K562 (cell line): Measurements from ENCODE around the gene PCDH8. TPM values are rescaled to one million over a fixed set of nuclear protein-coding genes. Genes with fewer than 3 reads are reported as not detected.

Experiments used
- ATAC-seq: fragments of 200-7000 bp; cut with Tn5 transposase; 3 replicates; pipeline ENCODE4 v1.9.1; 2020; ENCODE audit warnings: moderate library complexity
- BruUV-seq: library from RNA; stranded (reverse); fragments of 400-500 nt; replicated peaks from 2 replicates; lab custom pipeline; 2021; lab: Mats Ljungman, UMichigan
- CTCF ChIA-PET: fragments of 300-600 bp; formaldehyde crosslinking; extraction: SDS; loops from one replicate; lab custom pipeline; 2021; ENCODE audit warnings: low intra/inter-chr PET ratio; lab: Yijun Ruan, JAX
- POLR2A ChIA-PET: fragments of 300-600, 350-650 bp; sonication (Branson Sonifier 250); formaldehyde crosslinking; extraction: SDS; loops from one replicate; lab custom pipeline; 2021; ENCODE audit warnings: antibody characterized with exemption, inconsistent platforms; lab: Yijun Ruan, JAX
- DNase-seq, 4 experiments: peaks; one replicate each; pipeline versions ENCODE4 v3.0.0 to v3.0.0-alpha.2; 2011 to 2018; ENCODE audit warnings: low spot score in 3 of 4, mixed read lengths in 3 of 4; ENCODE audit errors: extremely low read depth in 1 of 4
- FAIRE-seq: peaks from 2 replicates; lab custom pipeline; 2011; peaks lifted over from hg19 to GRCh38; lab: Jason Lieb, UNC
- H2AFZ ChIP-seq: 2 replicates; pipeline ENCODE4 v1.6.0; 2011; ENCODE audit warnings: low read depth, low read length, control low read depth, inconsistent platforms
- H3K27ac ChIP-seq: fragments of 200-600 bp; 3 replicates; pipeline ENCODE4 v1.8.0; 2011; ENCODE audit warnings: low read depth, mild to moderate bottlenecking, control low read depth, inconsistent platforms, low read length, moderate library complexity, mixed read lengths; ENCODE audit errors: extremely low read depth
- H3K27me3 ChIP-seq, 2 experiments: fragments of 300-600 bp in 1 of 2; 2 replicates in 1 of 2; 3 replicates in 1 of 2; pipeline versions ENCODE4 v1.6.0 to v1.8.0; 2011; ENCODE audit warnings: inconsistent platforms in 2 of 2, low read length in 2 of 2, mild to moderate bottlenecking in 1 of 2, mixed read lengths in 1 of 2, moderate library complexity in 1 of 2; ENCODE audit not compliant: control insufficient read depth in 2 of 2, insufficient read depth in 2 of 2
- H3K36me3 ChIP-seq: fragments of 300-600 bp; 3 replicates; pipeline ENCODE4 v1.8.0; 2011; ENCODE audit warnings: mild to moderate bottlenecking, low read length, inconsistent platforms; ENCODE audit not compliant: control insufficient read depth, insufficient read depth
- H3K4me1 ChIP-seq, 2 experiments: fragments of 200-600 bp in 1 of 2; replicated peaks in 1 of 2; 2 replicates in 1 of 2; 3 replicates in 1 of 2; pipeline versions ENCODE4 v1.5.1 to v1.8.0; 2011; ENCODE audit warnings: inconsistent platforms in 2 of 2, low read length in 2 of 2, mild to moderate bottlenecking in 1 of 2, mixed read lengths in 1 of 2, moderate library complexity in 1 of 2; ENCODE audit not compliant: control insufficient read depth in 2 of 2, insufficient read depth in 2 of 2
- H3K4me2 ChIP-seq: 2 replicates; pipeline ENCODE4 v1.6.1; 2011; ENCODE audit warnings: low read length, control low read depth, inconsistent platforms, mixed read lengths; ENCODE audit not compliant: insufficient read depth
- H3K4me3 ChIP-seq: fragments of 200-600 bp; sonication (generic), shearing (Covaris generic); 2 replicates; pipeline ENCODE4 v1.5.1; 2016; ENCODE audit warnings: control low read depth, inconsistent platforms
- H3K79me2 ChIP-seq: fragments of 200-600 bp; 3 replicates; pipeline ENCODE4 v1.8.0; 2011; ENCODE audit warnings: low read length, inconsistent platforms; ENCODE audit not compliant: control insufficient read depth, insufficient read depth
- H3K9ac ChIP-seq, 2 experiments: 2 replicates each; pipeline versions ENCODE4 v1.6.0 to v1.6.1; 2011; ENCODE audit warnings: low read depth in 2 of 2, low read length in 2 of 2, control low read depth in 1 of 2, inconsistent platforms in 1 of 2, mild to moderate bottlenecking in 1 of 2, mixed read lengths in 1 of 2; ENCODE audit not compliant: insufficient read depth in 1 of 2
- H3K9me1 ChIP-seq: one replicate; pipeline ENCODE4 v1.6.0; 2011; ENCODE audit warnings: inconsistent platforms, mild to moderate bottlenecking, low read length, moderate library complexity; ENCODE audit not compliant: control insufficient read depth, insufficient read depth
- H3K9me3 ChIP-seq: replicated peaks from 2 replicates; pipeline ENCODE4 v1.5.1; 2011; ENCODE audit warnings: low read depth, low read length, inconsistent platforms; ENCODE audit not compliant: control insufficient read depth, insufficient read depth
- H4K20me1 ChIP-seq: replicated peaks from 2 replicates; pipeline ENCODE4 v1.6.1; 2011; ENCODE audit warnings: low read length, inconsistent platforms, mixed read lengths; ENCODE audit not compliant: control insufficient read depth, insufficient read depth
- DDX20 ChIP-seq: fragments of 450-650 bp; IDR thresholded peaks from 2 replicates; pipeline ENCODE4 v1.6.1; 2016; ENCODE audit warnings: missing genetic modification characterization, low read depth, mild to moderate bottlenecking, missing compliant biosample characterization, moderate library complexity
- EP400 ChIP-seq: fragments of 450-650 bp; IDR thresholded peaks from 2 replicates; pipeline ENCODE4 v1.6.1; 2017; ENCODE audit warnings: antibody characterized with exemption, mild to moderate bottlenecking, moderate library complexity
- HDAC2 ChIP-seq: fragments of 450-650 bp; IDR thresholded peaks from 2 replicates; pipeline ENCODE4 v1.6.1; 2016; ENCODE audit warnings: mild to moderate bottlenecking
- HDAC6 ChIP-seq: IDR thresholded peaks from 2 replicates; pipeline ENCODE4 v1.6.1; 2012; ENCODE audit warnings: low read depth, mild to moderate bottlenecking, control low read depth, inconsistent platforms, low read length, moderate library complexity
- NCOA6 ChIP-seq: fragments of 450-650 bp; IDR thresholded peaks from 2 replicates; pipeline ENCODE4 v1.6.1; 2017; ENCODE audit warnings: mild to moderate bottlenecking
- NFATC3 ChIP-seq: fragments of 450-650 bp; IDR thresholded peaks from 2 replicates; pipeline ENCODE4 v1.6.1; 2017; ENCODE audit warnings: mild to moderate bottlenecking
- PHF20 ChIP-seq: fragments of 450-650 bp; IDR thresholded peaks from 2 replicates; pipeline ENCODE4 v1.6.1; 2018; ENCODE audit not compliant: partially characterized antibody
- POLR2H ChIP-seq: IDR thresholded peaks from 2 replicates; pipeline ENCODE4 v1.6.1; 2016; ENCODE audit warnings: missing genetic modification characterization, low read depth, mild to moderate bottlenecking, control low read depth, missing compliant biosample characterization, moderate library complexity
- ZNF197 ChIP-seq: fragments of 200-800 bp; sonication (Bioruptor generic); IDR thresholded peaks from 2 replicates; pipeline ENCODE4 v1.6.1; 2016; ENCODE audit warnings: low read depth, missing genetic modification characterization, missing compliant biosample characterization
- WGBS: fragments of 100-300 bp; shearing (Covaris generic); methylation state at CpG from one replicate; pipeline ENCODE4 v1.1.6; 2016; ENCODE audit warnings: low coverage, mixed read lengths; ENCODE audit not compliant: insufficient coverage; ENCODE audit errors: missing lambda C conversion rate; 5-methylcytosine and 5-hydroxymethylcytosine counted together
- in situ Hi-C: fragments of 300-500 bp; cut with MboI; formaldehyde crosslinking; loops from 4 replicates; pipeline ENCODE4 v1.15.0; 2018; ENCODE audit warnings: inconsistent platforms, mixed read lengths
- intact Hi-C: fragments of 100-400 bp; cut with micrococcal nuclease; formaldehyde crosslinking; loops from 2 replicates; pipeline ENCODE4 v1.14.2; 2022
- polyA plus RNA-seq, 8 experiments: library from polyadenylated mRNA; depleted of rRNA in 4 of 8; stranded (reverse) in 5 of 8; unstranded in 3 of 8; fragments of >200 nt; fragmentation: Nextera tagmentation in 2 of 8; fragmentation: Illumina TruSeq in 1 of 8; extraction: Ambion mirVana in 2 of 8; extraction: Trizol in 1 of 8; gene quantifications; 2 replicates each; pipeline versions ENCODE4 v1.2.1 to v1.2.3, GENCODE V29; 2011 to 2014; ENCODE audit warnings: inconsistent platforms in 1 of 8, missing spikeins in 1 of 8
- total RNA-seq, 7 experiments: library from RNA; depleted of rRNA in 6 of 7; stranded (reverse); fragments of >200 nt in 6 of 7; fragmentation: Illumina TruSeq in 2 of 7; extraction: Trizol in 2 of 7; gene quantifications; 2 replicates each; pipeline versions ENCODE4 v1.2.1 to v1.2.3, GENCODE V29; 2011 to 2021; ENCODE audit warnings: low replicate concordance in 1 of 7
- TF ChIP-seq, protein P1 (sequence below), 2 experiments: fragments of 200-800 bp in 1 of 2; sonication (Bioruptor generic) in 1 of 2; sonication (generic) in 1 of 2; formaldehyde crosslinking in 1 of 2; IDR thresholded peaks in 1 of 2; conservative IDR thresholded peaks in 1 of 2; 2 replicates each; pipeline versions ENCODE4 v1.5.0 to v1.6.1; 2016 to 2020; ENCODE audit warnings: missing compliant biosample characterization in 1 of 2, missing genetic modification characterization in 1 of 2, missing genetic modification reagents in 1 of 2
- TF ChIP-seq, protein P2 (sequence below): fragments of 450-650 bp; IDR thresholded peaks from one replicate; pipeline ENCODE4 v1.6.1; 2018; ENCODE audit warnings: mild to moderate bottlenecking, moderate library complexity; ENCODE audit not compliant: partially characterized antibody
- TF ChIP-seq, protein P3 (sequence below): sonication (generic); formaldehyde crosslinking; IDR thresholded peaks from 2 replicates; pipeline ENCODE4 v1.8.0; 2022; ENCODE audit warnings: mild to moderate bottlenecking, missing genetic modification reagents, borderline replicate concordance

Gene PCDH8
- total and polyA plus RNA-seq, 9 of the 15 experiments (the other 6 are each of a cell fraction or from before 2014, with no cell fraction given) = not detected

DNA sequence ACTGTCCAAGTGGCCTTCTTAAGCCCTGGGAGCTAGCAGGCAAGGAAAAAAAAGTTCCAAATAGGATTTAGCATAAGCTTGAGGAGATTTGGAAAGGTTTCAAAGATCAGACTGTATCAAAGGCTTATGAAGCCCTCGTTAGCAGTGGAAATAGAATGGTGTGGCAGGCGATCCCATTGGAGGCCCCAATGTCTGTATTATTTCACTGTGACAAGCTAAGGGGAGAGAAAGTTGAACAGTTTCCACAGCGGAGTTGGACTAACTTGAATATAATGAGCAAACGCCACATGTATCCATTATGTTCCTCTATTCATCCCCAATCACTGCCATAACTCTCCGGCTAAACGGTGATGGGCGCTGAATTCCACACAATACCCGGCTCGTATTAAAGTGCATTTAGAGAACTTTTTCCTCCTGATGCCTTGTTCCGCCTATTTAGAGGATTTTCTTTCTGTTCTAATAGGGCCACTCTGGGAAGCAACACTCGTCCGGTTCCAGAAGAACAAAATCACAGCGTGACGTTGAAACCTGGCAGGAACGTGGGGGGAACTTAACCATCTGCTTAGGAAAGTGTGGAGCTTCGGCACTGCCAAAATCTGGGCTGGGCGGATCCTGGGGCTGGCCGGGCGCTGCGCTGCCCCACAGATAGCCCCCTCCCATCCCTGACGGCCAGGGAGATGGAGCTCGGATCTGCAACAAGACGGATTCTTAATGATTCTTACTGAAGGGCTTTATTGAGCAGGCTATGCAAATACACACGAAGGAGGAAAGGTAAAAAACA is 1.0 kb upstream of the PCDH8 start (continued):
- TF ChIP-seq POLR2H (tag) = no peak
- no peak for TF ChIP-seq HDAC6
- TF ChIP-seq, all 486 proteins: peak for 0

DNA sequence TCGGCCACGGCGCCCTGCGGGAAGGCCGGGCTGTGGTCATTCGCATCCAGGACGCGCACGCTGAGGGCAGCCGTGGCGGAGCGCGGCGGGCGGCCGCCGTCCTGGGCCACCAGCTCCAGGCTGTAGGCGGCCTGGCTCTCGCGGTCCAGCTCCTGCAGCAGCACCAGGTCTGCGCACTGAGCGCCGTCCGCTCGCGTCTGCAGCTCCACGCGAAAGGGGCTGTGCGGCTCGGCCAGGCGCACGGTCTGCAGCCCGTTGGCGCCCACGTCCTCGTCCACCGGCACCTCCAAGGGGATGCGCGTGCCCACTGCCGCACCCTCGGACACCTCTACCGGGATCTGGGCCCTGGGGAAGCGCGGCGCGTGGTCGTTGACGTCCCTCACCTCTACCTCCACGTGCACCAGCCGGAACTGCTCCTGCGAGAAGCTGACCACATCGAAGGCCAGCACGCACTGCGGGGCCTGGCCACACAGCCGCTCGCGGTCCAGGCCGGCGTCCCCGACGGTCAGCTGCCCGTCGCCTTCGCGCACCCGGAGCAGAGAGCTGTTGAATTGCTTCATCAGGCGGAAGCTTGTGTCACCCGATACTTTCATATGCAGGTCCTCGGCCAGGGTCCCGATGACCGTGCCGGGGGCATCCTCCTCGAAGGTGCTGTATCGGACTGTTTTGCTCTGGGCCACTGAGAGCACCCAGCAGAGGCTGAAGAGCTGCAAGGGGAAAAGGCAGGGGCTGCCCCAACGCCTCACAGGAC is 583 bp downstream of the PCDH8 start:
- H3K4me1 ChIP-seq = peaks cover 0 to 6% of the 10 kb centered on the region in 2 experiments; a peak in 1 of 5 replicates
- no peak overlapping the region for H3K4me3 ChIP-seq
- H3K79me2 ChIP-seq = no peaks in the 10 kb centered on the region
- H2AFZ ChIP-seq = no peak overlapping the region
- H3K9me3 ChIP-seq = no peaks in the 10 kb centered on the region
- intact Hi-C loops (no loop called here), in situ Hi-C loops (no loop called here)
- H3K9me1 ChIP-seq = no peaks in the 10 kb centered on the region
- 46% methylated on average over 23 of the region's 75 CpGs for WGBS
- DNase-seq (no peak), ATAC-seq (no peak), FAIRE-seq (no peak)
- no peaks in the 10 kb centered on the region for H3K27me3 ChIP-seq
- BruUV-seq = no TSS peak
- no peaks in the 10 kb centered on the region for H3K36me3 ChIP-seq
- no peak overlapping the region for H3K9ac ChIP-seq
- H3K4me2 ChIP-seq = no peak overlapping the region
- no peaks in the 10 kb centered on the region for H4K20me1 ChIP-seq
- ChIA-PET POLR2A (no interaction called here), CTCF (no interaction called here)
- no peak overlapping the region for H3K27ac ChIP-seq
- TF ChIP-seq, protein P1, sequence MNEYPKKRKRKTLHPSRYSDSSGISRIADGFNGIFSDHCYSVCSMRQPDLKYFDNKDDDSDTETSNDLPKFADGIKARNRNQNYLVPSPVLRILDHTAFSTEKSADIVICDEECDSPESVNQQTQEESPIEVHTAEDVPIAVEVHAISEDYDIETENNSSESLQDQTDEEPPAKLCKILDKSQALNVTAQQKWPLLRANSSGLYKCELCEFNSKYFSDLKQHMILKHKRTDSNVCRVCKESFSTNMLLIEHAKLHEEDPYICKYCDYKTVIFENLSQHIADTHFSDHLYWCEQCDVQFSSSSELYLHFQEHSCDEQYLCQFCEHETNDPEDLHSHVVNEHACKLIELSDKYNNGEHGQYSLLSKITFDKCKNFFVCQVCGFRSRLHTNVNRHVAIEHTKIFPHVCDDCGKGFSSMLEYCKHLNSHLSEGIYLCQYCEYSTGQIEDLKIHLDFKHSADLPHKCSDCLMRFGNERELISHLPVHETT (CRISPR knock-in tag; conservative IDR thresholded peaks at IDR 0.05 in 1 of 2, IDR thresholded peaks at IDR 0.05 in 1 of 2) = no peak
- no peak for TF ChIP-seq NFATC3
- TF ChIP-seq DDX20 = no peak
- TF ChIP-seq, protein P2, sequence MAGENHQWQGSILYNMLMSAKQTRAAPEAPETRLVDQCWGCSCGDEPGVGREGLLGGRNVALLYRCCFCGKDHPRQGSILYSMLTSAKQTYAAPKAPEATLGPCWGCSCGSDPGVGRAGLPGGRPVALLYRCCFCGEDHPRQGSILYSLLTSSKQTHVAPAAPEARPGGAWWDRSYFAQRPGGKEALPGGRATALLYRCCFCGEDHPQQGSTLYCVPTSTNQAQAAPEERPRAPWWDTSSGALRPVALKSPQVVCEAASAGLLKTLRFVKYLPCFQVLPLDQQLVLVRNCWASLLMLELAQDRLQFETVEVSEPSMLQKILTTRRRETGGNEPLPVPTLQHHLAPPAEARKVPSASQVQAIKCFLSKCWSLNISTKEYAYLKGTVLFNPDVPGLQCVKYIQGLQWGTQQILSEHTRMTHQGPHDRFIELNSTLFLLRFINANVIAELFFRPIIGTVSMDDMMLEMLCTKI = no peak
- TF ChIP-seq ZNF197 (CRISPR knock-in tag) = no peak
- TF ChIP-seq, protein P3, sequence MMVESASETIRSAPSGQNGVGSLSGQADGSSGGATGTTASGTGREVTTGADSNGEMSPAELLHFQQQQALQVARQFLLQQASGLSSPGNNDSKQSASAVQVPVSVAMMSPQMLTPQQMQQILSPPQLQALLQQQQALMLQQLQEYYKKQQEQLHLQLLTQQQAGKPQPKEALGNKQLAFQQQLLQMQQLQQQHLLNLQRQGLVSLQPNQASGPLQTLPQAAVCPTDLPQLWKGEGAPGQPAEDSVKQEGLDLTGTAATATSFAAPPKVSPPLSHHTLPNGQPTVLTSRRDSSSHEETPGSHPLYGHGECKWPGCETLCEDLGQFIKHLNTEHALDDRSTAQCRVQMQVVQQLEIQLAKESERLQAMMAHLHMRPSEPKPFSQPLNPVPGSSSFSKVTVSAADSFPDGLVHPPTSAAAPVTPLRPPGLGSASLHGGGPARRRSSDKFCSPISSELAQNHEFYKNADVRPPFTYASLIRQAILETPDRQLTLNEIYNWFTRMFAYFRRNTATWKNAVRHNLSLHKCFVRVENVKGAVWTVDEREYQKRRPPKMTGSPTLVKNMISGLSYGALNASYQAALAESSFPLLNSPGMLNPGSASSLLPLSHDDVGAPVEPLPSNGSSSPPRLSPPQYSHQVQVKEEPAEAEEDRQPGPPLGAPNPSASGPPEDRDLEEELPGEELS (CRISPR knock-in tag) = no peak
- TF ChIP-seq EP400 = no peak
- no peak for TF ChIP-seq NCOA6
- TF ChIP-seq PHF20 = no peak
- TF ChIP-seq HDAC2 = no peak
